Breast epithelium (tissue), 4 donors: ENCODE results near the gene NACAD. TPM values are rescaled to one million over a fixed set of nuclear protein-coding genes. Genes with fewer than 3 reads are reported as not detected.
"Not testable (repeated sequence)": the region's sequence is repeated elsewhere in the genome, so short reads cannot be mapped to it uniquely, and the experiment has no call there.

ENCODE experiments used
- DNase-seq, 2 donors: peaks; one replicate each; pipeline ENCODE4 v3.0.0-alpha.2; 2019; ENCODE audit warnings: low spot score in 2 of 2
- H3K27ac ChIP-seq, 2 donors: fragments of 200-600 bp; sonication (generic) in 1 of 2; one replicate each; pipeline ENCODE4 v1.5.1; 2016 to 2019; ENCODE audit warnings: mild to moderate bottlenecking in 1 of 2
- H3K27me3 ChIP-seq, 2 donors: fragments of 200-600 bp; sonication (generic) in 1 of 2; one replicate each; pipeline versions ENCODE4 v1.5.1 to v1.6.0; 2017 to 2019; ENCODE audit warnings: control low read depth in 1 of 2, mild to moderate bottlenecking in 1 of 2
- H3K36me3 ChIP-seq: fragments of 200-600 bp; one replicate; pipeline ENCODE4 v1.5.1; 2019
- H3K4me1 ChIP-seq, 2 donors: fragments of 200-600 bp; sonication (generic); one replicate each; pipeline ENCODE4 v1.5.1; 2016 to 2019; ENCODE audit warnings: control low read depth in 1 of 2
- H3K4me3 ChIP-seq, 3 donors: fragments of 200-600 bp; sonication (generic); 1 replicate in 2 of 3; 2 replicates in 1 of 3; pipeline ENCODE4 v1.5.1; 2016 to 2019; ENCODE audit warnings: mild to moderate bottlenecking in 3 of 3, moderate library complexity in 2 of 3
- H3K9me3 ChIP-seq, 2 donors: fragments of 200-600 bp; sonication (generic) in 1 of 2; one replicate each; pipeline ENCODE4 v1.5.1; 2016 to 2019; ENCODE audit warnings: control low read depth in 1 of 2
- CTCF ChIP-seq, 3 donors: fragments of 450-650 bp; IDR thresholded peaks; one replicate each; pipeline ENCODE4 v1.5.1; 2016 to 2017; ENCODE audit warnings: antibody characterized with exemption in 3 of 3, mild to moderate bottlenecking in 3 of 3, moderate library complexity in 3 of 3
- POLR2A ChIP-seq: fragments of 450-650 bp; IDR thresholded peaks from one replicate; pipeline ENCODE4 v1.6.1; 2016; ENCODE audit warnings: antibody characterized with exemption, mild to moderate bottlenecking, moderate library complexity
- POLR2AphosphoS5 ChIP-seq, 3 donors: sonication (generic); formaldehyde crosslinking; IDR thresholded peaks; one replicate each; pipeline ENCODE4 v1.6.1; 2017; ENCODE audit warnings: antibody characterized with exemption in 3 of 3
- intact Hi-C: fragments of 100-400 bp; cut with DNase I; formaldehyde crosslinking; loops from one replicate; pipeline ENCODE4 v1.15.1; 2023; ENCODE audit warnings: low total_unique reads
- total RNA-seq, 3 donors: library from RNA; depleted of rRNA; stranded (reverse); fragments of >200 nt; gene quantifications; one replicate each; pipeline ENCODE4 v1.1.0, GENCODE V29; 2016

The NACAD gene
- total RNA-seq, 3 donors from 2014 or later, result 1.2 to 7.5 (median 3.2) TPM

- no peak overlapping the region for H3K4me3 ChIP-seq
- H3K4me1 ChIP-seq, result no peaks in the 10 kb centered on the region
- DNase-seq, result no peak
- no peaks in the 10 kb centered on the region for H3K9me3 ChIP-seq
- H3K27ac ChIP-seq, result no peak overlapping the region
- no peaks in the 10 kb centered on the region for H3K36me3 ChIP-seq
- no peaks in the 10 kb centered on the region for H3K27me3 ChIP-seq
- intact Hi-C loops, result no loop called here
- no peak for TF ChIP-seq CTCF (IDR thresholded peaks at IDR 0.05)
- TF ChIP-seq POLR2A, result no peak
- TF ChIP-seq POLR2AphosphoS5 (IDR thresholded peaks at IDR 0.05), result no peak
Observed at GRCh38 chr7:45116048-45116447, 27.3 kb upstream of the NACAD start.

GRCh38 chr7:45114926-45115325 lies 26.2 kb upstream of the NACAD start:
- Histone ChIP-seq H3K9me3 (no peaks in the 10 kb centered on the region), H3K27ac (no peak overlapping the region), H3K27me3 (no peaks in the 10 kb centered on the region), H3K36me3 (no peaks in the 10 kb centered on the region), H3K4me3 (no peak overlapping the region), H3K4me1 (no peaks in the 10 kb centered on the region)
- intact Hi-C loops, result no loop called here
- no peak for DNase-seq
- TF ChIP-seq POLR2A, result no peak
- TF ChIP-seq CTCF (IDR thresholded peaks at IDR 0.05), result no peak
- TF ChIP-seq POLR2AphosphoS5 (IDR thresholded peaks at IDR 0.05), result no peak

- H3K4me3 ChIP-seq, H3K4me1 ChIP-seq, H3K27ac ChIP-seq, intact Hi-C loops, H3K36me3 ChIP-seq, H3K27me3 ChIP-seq, DNase-seq, H3K9me3 ChIP-seq: not testable (repeated sequence)
Observed at GRCh38 chr7:45114257-45114656, 25.5 kb upstream of the NACAD start.

GRCh38 chr7:45112648-45113047 lies 23.9 kb upstream of the NACAD start:
- H3K27me3 ChIP-seq, result no peaks in the 10 kb centered on the region
- H3K9me3 ChIP-seq, result no peaks in the 10 kb centered on the region
- intact Hi-C loops, result no loop called here
- no peaks in the 10 kb centered on the region for H3K36me3 ChIP-seq
- H3K4me3 ChIP-seq, result no peak overlapping the region
- TF ChIP-seq CTCF (IDR thresholded peaks at IDR 0.05) (no peak), POLR2AphosphoS5 (IDR thresholded peaks at IDR 0.05) (no peak), POLR2A (no peak)
- no peak overlapping the region for H3K27ac ChIP-seq
- H3K4me1 ChIP-seq, result no peaks in the 10 kb centered on the region
- DNase-seq, result no peak

GRCh38 chr7:45111298-45112223 lies 22.8 kb upstream of the NACAD start, which contains the start of gene TBRG4:
TBRG4 (minus strand) TSS chr7:45111697; CDS start chr7:45109237, 2,460 bp downstream.
- H3K36me3 ChIP-seq, result no peaks in the 10 kb centered on the region
- DNase-seq, result peak; percentile 89 to 92
- intact Hi-C loops, result no loop called here
- H3K27ac ChIP-seq, result peak within 1 kb of the TSS; percentile 92 to 95
- no peaks in the 10 kb centered on the region for H3K4me1 ChIP-seq
- H3K9me3 ChIP-seq, result no peaks in the 10 kb centered on the region
- H3K4me3 ChIP-seq, result peak within 1 kb of the TSS; percentile 72 to 90 (median 90)
- TF ChIP-seq POLR2AphosphoS5 (IDR thresholded peaks at IDR 0.05), result peak; percentile 96 to 99 (median 98)
- TF ChIP-seq POLR2A, result peak; percentile 96
- TF ChIP-seq CTCF (IDR thresholded peaks at IDR 0.05), result peak in 1 of 3 donors; percentile 4
- H3K27me3 ChIP-seq, result no peaks in the 10 kb centered on the region
